GM13977 (cell line): Measurements from ENCODE around the gene KRTAP12-3.

ENCODE experiments used
- DNase-seq: peaks from one replicate; pipeline ENCODE4 v3.0.0; 2012; ENCODE audit warnings: low spot score
- CTCF ChIP-seq: IDR thresholded peaks from 2 replicates; pipeline ENCODE4 v1.5.1; 2012; ENCODE audit warnings: mild to moderate bottlenecking, control low read depth; ENCODE audit not compliant: insufficient read depth; ENCODE audit errors: extremely low read depth, missing control alignments
- in situ Hi-C: fragments of 300-500 bp; cut with MboI; formaldehyde crosslinking; loops from one replicate; pipeline ENCODE4 v1.12.0; 2022; ENCODE audit warnings: low sequenced_read_pairs, low pct_unique_long_range_greater_than_20kb, mixed read lengths, inconsistent platforms; ENCODE audit not compliant: unreplicated experiment

The KRTAP12-3 gene

GRCh38 chr21:44617071-44617501, 40.6 kb upstream of the KRTAP12-3 start:
- in situ Hi-C loops, result no loop called here
- DNase-seq, result no peak
- TF ChIP-seq CTCF, result no peak

GRCh38 chr21:44618504-44618903, 39.2 kb upstream of the KRTAP12-3 start:
- DNase-seq, result no peak
- in situ Hi-C loops, result no loop called here
- TF ChIP-seq CTCF, result peak; percentile 28

- TF ChIP-seq CTCF, result no peak
- DNase-seq, result no peak
- in situ Hi-C loops, result no loop called here
Observed at GRCh38 chr21:44618909-44619308, 38.8 kb upstream of the KRTAP12-3 start.

GRCh38 chr21:44619886-44620285, 37.8 kb upstream of the KRTAP12-3 start:
- no peak for TF ChIP-seq CTCF
- in situ Hi-C loops, result no loop called here

GRCh38 chr21:44623575-44623974, 34.2 kb upstream of the KRTAP12-3 start:
- no peak for TF ChIP-seq CTCF
- in situ Hi-C loops, result no loop called here
- no peak for DNase-seq

More at GRCh38 chr21:44619886-44620285, 37.8 kb upstream of the KRTAP12-3 start:
- no peak for DNase-seq

- TF ChIP-seq CTCF, result no peak
- in situ Hi-C loops, result no loop called here
- no peak for DNase-seq
Observed at GRCh38 chr21:44625756-44626155, 32.0 kb upstream of the KRTAP12-3 start.

GRCh38 chr21:44626262-44626661, 31.5 kb upstream of the KRTAP12-3 start:
- no peak for TF ChIP-seq CTCF
- no peak for DNase-seq
- in situ Hi-C loops, result no loop called here
